Measurements from ENCODE around the gene EPS8L1.

DNA sequence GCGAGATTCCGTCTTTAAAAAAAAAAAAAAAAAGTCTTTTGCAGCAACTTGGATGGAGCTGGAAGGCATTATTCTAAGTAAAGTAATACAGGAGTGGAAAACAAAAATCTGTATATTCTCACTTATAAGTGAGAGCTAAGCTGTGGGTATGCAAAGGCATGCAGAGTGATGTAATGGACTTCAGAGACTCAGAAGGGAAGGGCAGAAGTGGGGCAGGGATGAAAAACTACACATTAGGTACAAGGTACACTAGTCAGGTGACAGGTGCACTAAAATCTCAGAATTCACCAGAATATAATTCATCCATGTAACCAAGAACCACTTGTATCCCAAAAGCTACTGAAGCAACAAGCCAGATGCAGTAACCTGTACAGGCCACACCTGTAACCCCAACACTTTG, 39.6 kb upstream of the EPS8L1 start:
- TF ChIP-seq, protein P1, sequence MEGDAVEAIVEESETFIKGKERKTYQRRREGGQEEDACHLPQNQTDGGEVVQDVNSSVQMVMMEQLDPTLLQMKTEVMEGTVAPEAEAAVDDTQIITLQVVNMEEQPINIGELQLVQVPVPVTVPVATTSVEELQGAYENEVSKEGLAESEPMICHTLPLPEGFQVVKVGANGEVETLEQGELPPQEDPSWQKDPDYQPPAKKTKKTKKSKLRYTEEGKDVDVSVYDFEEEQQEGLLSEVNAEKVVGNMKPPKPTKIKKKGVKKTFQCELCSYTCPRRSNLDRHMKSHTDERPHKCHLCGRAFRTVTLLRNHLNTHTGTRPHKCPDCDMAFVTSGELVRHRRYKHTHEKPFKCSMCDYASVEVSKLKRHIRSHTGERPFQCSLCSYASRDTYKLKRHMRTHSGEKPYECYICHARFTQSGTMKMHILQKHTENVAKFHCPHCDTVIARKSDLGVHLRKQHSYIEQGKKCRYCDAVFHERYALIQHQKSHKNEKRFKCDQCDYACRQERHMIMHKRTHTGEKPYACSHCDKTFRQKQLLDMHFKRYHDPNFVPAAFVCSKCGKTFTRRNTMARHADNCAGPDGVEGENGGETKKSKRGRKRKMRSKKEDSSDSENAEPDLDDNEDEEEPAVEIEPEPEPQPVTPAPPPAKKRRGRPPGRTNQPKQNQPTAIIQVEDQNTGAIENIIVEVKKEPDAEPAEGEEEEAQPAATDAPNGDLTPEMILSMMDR (IDR thresholded peaks at IDR 0.05): no peak
- no peak for TF ChIP-seq POLR2A (IDR thresholded peaks at IDR 0.05)
